Measurements from ENCODE around the gene UBA7. TPM values are rescaled to one million over a fixed set of nuclear protein-coding genes. Genes with fewer than 3 reads are reported as not detected.

The UBA7 gene
- total RNA-seq, 1 experiment from 2014 or later = 2.2 TPM

DNA sequence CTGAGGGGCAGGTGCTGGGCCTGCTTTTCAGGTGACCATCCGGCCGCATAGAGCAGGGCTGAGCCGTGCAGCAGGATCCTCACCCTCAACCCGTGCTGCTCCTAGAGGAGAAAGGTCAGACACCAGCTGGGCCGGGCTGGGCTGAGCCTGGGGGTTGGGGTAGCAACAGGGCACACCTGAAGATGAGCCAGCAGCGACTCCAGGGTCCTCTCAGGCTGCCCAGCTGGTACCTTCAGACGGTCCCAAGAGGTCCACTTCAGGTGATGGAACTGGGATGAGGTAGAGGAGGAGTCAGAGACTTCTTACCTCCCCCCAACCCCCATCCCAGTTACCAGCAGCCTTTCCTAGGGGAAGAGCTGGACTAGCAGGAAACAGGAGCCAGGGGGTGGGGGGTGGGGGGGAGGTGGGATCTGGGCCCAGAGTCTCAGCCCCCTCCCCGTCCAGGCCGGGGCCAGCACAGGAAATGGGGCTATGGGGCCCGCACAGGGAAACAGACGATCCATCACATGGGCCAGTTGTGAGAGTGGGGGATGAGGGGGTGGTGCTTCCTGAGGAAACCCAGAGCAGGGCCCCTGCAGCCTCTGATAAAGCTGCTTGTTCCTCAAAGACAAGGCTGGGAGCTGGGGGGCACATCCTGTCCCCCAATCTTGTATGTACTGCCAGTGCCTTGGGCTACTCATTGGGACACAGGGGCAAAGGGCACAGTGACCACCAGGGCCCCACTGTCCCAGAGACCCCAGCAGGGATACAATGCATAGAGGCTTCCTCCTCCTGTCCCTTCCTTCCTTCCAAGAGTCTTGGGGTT is 7.7 kb downstream of the UBA7 start:
- DNase-seq (ENCODE audit: extremely low read depth, low read depth) = no peak

GRCh38 chr3:49805367-49805782 is 8.4 kb downstream of the UBA7 start:
- no peak for DNase-seq (ENCODE audit: extremely low read depth, low read depth)

DNA sequence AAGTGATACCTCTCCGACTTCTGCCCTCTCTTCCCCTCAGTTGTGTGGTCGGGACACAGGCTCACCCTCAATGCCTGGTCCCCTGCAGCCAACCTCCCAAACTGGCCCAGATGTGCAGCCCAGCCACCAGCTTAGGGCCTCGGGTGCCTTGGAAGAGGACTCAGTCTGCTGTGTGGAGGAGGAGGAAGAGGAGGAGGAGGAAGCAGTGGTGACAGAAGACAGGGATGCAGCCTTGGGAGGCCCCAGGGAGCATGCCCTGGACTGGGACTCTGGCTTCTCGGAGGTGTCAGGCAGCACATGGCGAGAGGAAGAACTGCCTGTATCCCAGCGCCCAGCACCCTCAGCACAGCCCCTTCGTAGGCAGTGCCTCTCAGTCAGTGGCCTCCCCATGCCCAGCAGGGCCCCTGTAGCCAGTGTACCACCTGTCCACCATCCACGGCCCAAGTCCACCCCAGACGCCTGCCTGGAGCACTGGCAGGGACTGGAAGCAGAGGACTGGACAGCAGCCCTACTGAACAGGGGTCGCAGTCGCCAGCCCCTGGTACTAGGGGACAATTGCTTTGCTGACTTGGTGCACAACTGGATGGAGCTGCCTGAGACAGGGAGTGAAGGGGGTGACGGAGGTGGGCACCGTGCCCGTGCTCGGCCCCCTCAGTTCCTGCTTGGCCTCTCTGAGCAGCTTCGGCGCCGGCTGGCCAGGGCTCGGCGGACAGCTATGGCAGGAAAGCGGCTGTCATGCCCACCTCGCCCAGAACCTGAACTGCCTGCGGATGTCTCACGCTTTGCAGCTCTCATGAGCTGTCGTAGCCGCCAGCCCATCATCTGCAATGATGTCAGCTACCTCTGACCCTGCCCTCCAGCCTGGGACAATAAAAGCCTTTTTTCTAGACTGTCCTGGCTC is 9.4 kb downstream of the UBA7 start:
- DNase-seq (ENCODE audit: extremely low read depth, low read depth) = no peak

- no peak for DNase-seq (ENCODE audit: extremely low read depth, low read depth)
These were observed 10.2 kb downstream of the UBA7 start for GRCh38 chr3:49803465-49804140.

DNA sequence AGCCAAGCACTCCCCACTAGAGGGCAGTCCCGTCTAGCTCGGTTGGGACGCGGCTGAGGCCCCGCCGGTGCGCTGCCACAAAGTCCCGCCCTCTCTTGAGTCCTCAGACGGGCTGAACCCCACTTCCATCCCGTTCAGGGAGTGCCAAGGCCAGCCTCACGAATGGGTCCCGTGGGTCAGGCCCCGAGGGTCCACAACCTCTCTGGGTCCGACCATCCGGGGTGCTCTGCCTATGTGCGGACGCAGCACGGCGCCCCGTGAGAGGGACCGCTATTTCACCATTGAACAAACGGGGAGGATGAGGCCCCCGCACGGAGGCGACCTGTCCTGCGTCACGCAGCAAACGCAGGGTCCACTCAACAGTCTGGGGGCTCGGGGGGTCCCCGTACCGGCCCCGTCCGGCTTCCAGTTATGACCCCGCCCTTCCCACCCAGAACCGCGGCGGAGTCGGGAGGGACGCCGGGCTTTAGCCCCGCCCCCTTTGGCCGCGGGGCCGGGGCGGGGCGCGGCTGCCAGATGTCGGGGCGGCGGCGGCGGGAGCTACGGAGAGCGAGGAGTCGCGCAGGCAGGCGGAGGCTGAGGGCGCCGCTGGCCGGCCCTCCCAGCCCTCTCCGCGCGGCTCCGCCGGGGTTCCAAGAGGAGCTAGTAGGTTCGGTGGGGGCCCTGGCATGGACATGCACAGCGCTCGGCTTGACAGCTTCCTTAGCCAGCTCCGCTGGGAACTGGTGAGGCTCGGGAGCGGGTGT is 10.9 kb downstream of the UBA7 start, which contains the start of gene INKA1:
Gene INKA1 (plus strand): TSS at position 543 of the 746 bp plus-strand sequence. CDS start 132 bp downstream, at position 675.
- peak; percentile 74 for DNase-seq (ENCODE audit: extremely low read depth, low read depth)

GRCh38 chr3:49801160-49801559 is 12.6 kb downstream of the UBA7 start:
- no peak for DNase-seq (ENCODE audit: extremely low read depth, low read depth)

GRCh38 chr3:49799761-49800160 is 14.0 kb downstream of the UBA7 start, which contains the start of gene CDHR4:
CDHR4 (minus strand) TSS chr3:49799873; CDS start chr3:49799812, 61 bp downstream.
- no peak for DNase-seq (ENCODE audit: extremely low read depth, low read depth)

DNA sequence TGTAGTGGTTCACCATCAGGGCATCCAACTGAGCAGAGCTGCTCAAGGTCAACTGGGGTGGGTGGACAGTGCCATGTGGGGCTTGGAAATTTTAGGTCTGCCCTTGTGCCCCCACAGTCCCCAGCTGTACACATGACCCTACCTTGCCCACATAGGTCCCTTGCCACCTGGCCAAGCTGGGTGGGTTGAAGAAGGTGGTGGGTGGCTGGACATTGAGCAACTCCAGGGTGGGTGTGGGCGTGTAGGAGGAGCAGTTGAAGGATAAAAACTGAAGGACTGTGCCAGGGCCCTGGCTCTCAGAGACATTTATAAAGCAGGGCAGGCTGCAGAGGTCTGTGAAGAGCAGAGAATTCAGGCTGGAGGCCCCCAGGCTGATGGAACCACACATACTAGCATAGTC is 14.6 kb downstream of the UBA7 start:
- DNase-seq (ENCODE audit: extremely low read depth, low read depth) = no peak

GRCh38 chr3:49794926-49795905 is 18.5 kb downstream of the UBA7 start:
- no peak for DNase-seq (ENCODE audit: extremely low read depth, low read depth)

- DNase-seq (ENCODE audit: extremely low read depth, low read depth) = no peak
These were observed 19.3 kb downstream of the UBA7 start for GRCh38 chr3:49794431-49794830.

DNA sequence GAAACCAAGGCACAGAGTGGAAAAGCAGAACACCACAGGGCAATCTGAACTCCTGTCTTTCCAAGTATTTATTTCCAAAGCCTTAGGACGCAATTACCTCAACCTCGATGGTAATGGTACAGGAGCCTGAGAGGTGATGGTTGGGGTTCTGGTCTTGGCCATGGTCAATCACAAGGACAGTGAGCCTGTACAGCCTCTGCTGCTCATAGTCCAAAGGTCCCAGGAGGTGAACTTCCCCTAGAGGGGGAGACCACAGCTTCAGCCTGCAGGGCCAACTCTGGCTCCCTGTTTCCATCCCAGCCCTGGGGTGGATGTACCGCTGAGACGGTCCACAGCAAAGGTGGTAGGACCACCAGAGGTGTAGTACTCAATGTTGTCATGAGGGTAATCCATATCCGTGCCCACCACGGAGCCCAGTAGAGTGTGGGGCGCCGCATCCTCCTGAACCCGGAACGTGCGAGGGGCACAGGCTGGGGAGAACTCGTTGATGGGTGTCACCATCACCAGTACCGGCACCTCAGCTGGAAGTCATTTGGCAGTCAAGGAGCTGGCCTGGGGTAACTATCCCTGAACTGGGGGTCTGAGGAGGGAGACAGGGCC is 20.2 kb downstream of the UBA7 start:
- no peak for DNase-seq (ENCODE audit: extremely low read depth, low read depth)

- no peak for DNase-seq (ENCODE audit: extremely low read depth, low read depth)
These were observed 21.2 kb downstream of the UBA7 start for GRCh38 chr3:49792371-49793150.

GRCh38 chr3:49791571-49791970 is 22.2 kb downstream of the UBA7 start:
- no peak for DNase-seq (ENCODE audit: extremely low read depth, low read depth)

GRCh38 chr3:49790626-49791411 is 22.9 kb downstream of the UBA7 start:
- DNase-seq (ENCODE audit: extremely low read depth, low read depth) = no peak

GRCh38 chr3:49788056-49788455 is 25.7 kb downstream of the UBA7 start:
- DNase-seq (ENCODE audit: extremely low read depth, low read depth) = no peak

- no peak for DNase-seq (ENCODE audit: extremely low read depth, low read depth)
These were observed 26.2 kb downstream of the UBA7 start for GRCh38 chr3:49787536-49787935.

- no peak for DNase-seq (ENCODE audit: extremely low read depth, low read depth)
These were observed 26.6 kb downstream of the UBA7 start for GRCh38 chr3:49787182-49787464.
